Measurements from ENCODE around the gene SEMA5B.

The SEMA5B gene

GRCh38 chr3:123004201-123004918, 23.2 kb downstream of the SEMA5B start:
- DNase-seq: no peak
- intact Hi-C loops (cut with DNase I): no loop called here

- intact Hi-C loops (cut with DNase I): no loop called here
- no peak for DNase-seq
These were observed 24.6 kb downstream of the SEMA5B start for GRCh38 chr3:123002749-123003497.

GRCh38 chr3:123002100-123002748, 25.3 kb downstream of the SEMA5B start:
- intact Hi-C loops (cut with DNase I): no loop called here
- DNase-seq: no peak

GRCh38 chr3:122998856-122999255, 28.7 kb downstream of the SEMA5B start:
- intact Hi-C loops (cut with DNase I): no loop called here
- DNase-seq: no peak

GRCh38 chr3:122998206-122998605, 29.4 kb downstream of the SEMA5B start:
- DNase-seq: no peak
- intact Hi-C loops (cut with DNase I): no loop called here

- DNase-seq: peak in 35 of 42 donors; percentile 16 to 72 (median 44)
These were observed 31.5 kb downstream of the SEMA5B start for GRCh38 chr3:122996038-122996580.

GRCh38 chr3:122994954-122995353, 32.6 kb downstream of the SEMA5B start:
- DNase-seq: no peak
- intact Hi-C loops (cut with DNase I): no loop called here

More at GRCh38 chr3:122996038-122996580, 31.5 kb downstream of the SEMA5B start:
- intact Hi-C loops (cut with DNase I): no loop called here

- intact Hi-C loops (cut with DNase I): no loop called here
- peak in 41 of 42 donors; percentile 20 to 90 (median 68) for DNase-seq
These were observed 34.2 kb downstream of the SEMA5B start for GRCh38 chr3:122993124-122993978.

- intact Hi-C loops (cut with DNase I): no loop called here
- no peak for DNase-seq
These were observed 34.9 kb downstream of the SEMA5B start for GRCh38 chr3:122992676-122993075.

GRCh38 chr3:122992133-122992532, 35.4 kb downstream of the SEMA5B start:
- intact Hi-C loops (cut with DNase I): no loop called here
- no peak for DNase-seq

- intact Hi-C loops (cut with DNase I): no loop called here
- DNase-seq: no peak
These were observed 36.2 kb downstream of the SEMA5B start for GRCh38 chr3:122991236-122991985.

- no peak for DNase-seq
- intact Hi-C loops (cut with DNase I): no loop called here
These were observed 37.5 kb downstream of the SEMA5B start for GRCh38 chr3:122989856-122990575.

- DNase-seq: no peak
- intact Hi-C loops (cut with DNase I): no loop called here
These were observed 39.1 kb downstream of the SEMA5B start for GRCh38 chr3:122988508-122988907.

- DNase-seq: no peak
- intact Hi-C loops (cut with DNase I): no loop called here
These were observed 39.7 kb downstream of the SEMA5B start for GRCh38 chr3:122987736-122988319.

- DNase-seq: no peak
- intact Hi-C loops (cut with DNase I): no loop called here
These were observed 40.3 kb downstream of the SEMA5B start for GRCh38 chr3:122987231-122987630.

- intact Hi-C loops (cut with DNase I): no loop called here
- no peak for DNase-seq
These were observed 40.8 kb downstream of the SEMA5B start for GRCh38 chr3:122986693-122987179.

- DNase-seq: no peak
- intact Hi-C loops (cut with DNase I): no loop called here
These were observed 42.0 kb downstream of the SEMA5B start for GRCh38 chr3:122985539-122985938.
